GM19193 (cell line): ENCODE results near the gene NPTN.

Source experiments
- POLR2A ChIP-seq: IDR thresholded peaks from 4 replicates; pipeline ENCODE4 v1.6.1; 2011; ENCODE audit not compliant: insufficient read depth, insufficient read length; ENCODE audit errors: extremely low read depth

The NPTN gene

GRCh38 chr15:73596174-73596573 lies 37.0 kb downstream of the NPTN start:
- TF ChIP-seq POLR2A: no peak

DNA sequence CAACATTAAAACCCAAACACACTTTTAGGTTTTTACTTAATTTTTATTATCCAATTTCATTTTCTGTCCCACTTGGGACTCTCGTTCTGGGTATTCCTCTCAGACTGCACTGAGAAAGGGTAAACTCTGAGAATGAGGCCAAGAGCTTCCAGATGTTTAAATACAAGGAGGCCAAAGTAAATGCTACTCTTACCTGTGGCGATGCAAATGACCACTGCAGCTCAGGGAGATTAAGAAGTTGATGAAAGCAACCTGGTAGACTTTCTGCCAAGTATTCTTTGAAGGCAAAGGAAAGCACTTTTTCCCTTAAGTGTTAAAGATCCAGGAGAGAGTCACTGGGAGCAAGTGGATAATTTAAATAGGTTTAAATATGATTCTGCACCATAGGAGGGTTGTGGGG lies 39.1 kb downstream of the NPTN start:
- TF ChIP-seq POLR2A: no peak

DNA sequence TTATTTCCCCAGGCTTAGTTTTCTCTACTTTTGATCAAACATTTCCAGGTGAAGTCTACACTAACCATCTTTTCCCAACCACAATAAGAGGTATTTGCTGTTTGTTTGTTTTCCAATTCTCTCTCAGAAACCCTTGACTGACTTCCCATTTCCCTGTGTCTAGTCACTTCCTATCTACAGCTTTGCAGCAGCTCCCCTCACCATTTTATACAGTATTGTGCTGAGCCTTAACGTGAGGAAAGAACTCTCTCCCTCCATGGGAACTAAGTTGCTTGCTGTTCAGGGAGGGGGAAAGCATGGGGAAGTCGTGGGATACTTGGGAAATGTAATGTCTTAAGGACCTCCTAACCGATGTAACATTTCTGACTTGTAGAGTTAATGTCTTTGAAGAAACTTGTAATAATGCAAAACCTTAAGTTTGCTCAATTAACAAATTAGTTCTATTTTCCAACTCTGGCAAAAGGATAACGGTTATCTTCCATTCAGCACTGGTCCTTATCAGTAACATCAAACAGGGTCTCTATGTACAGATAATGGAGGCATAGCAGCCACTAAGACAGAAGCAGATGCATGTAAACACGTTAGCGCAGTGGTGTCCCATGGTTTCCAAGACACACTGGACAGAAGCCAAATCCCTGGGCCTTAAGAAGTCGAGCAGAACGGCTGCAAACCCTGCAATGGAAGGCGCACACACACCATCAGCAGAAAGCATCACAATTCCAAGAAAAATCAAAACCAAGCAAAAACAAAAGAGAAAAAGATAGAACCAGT lies 39.7 kb downstream of the NPTN start:
- no peak for TF ChIP-seq POLR2A

DNA sequence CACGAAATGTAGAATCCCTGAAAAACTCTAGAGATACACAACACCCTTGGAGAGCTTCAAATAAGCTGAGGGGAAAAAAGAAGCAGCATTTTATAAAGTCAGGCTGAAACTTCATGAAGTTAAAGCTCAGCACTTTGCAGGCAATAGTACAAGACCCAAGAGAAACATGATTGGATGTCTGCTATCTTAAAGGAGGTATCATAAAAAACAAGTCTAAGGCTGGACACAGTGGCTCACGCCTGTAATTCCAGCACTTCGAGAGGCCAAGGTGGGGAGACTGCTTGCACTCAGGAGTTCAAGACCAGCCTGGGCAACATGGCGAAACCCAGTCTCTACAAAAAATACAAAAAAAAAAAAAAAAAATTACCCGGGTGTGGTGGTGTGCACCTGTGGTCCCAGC lies 42.9 kb downstream of the NPTN start:
- TF ChIP-seq POLR2A: no peak

DNA sequence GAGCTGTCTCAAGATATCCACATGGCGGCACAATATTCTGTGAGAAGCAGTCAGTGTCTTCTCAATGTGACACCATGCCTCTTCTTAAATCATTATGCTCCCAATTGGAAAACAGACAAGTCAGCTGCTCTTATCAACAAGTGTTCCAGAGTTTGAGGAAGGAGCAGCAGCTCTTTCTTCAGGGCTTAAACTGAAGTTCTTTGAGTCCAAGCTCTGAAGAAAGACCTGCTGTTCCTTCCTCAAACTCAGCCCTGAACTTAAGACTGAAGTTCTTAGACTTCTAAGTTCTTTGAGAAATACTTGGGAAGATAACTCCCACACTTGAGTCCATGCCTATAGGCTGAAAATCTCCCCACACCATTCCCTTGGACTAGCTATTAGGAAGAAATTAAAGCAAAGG lies 43.4 kb downstream of the NPTN start:
- no peak for TF ChIP-seq POLR2A

DNA sequence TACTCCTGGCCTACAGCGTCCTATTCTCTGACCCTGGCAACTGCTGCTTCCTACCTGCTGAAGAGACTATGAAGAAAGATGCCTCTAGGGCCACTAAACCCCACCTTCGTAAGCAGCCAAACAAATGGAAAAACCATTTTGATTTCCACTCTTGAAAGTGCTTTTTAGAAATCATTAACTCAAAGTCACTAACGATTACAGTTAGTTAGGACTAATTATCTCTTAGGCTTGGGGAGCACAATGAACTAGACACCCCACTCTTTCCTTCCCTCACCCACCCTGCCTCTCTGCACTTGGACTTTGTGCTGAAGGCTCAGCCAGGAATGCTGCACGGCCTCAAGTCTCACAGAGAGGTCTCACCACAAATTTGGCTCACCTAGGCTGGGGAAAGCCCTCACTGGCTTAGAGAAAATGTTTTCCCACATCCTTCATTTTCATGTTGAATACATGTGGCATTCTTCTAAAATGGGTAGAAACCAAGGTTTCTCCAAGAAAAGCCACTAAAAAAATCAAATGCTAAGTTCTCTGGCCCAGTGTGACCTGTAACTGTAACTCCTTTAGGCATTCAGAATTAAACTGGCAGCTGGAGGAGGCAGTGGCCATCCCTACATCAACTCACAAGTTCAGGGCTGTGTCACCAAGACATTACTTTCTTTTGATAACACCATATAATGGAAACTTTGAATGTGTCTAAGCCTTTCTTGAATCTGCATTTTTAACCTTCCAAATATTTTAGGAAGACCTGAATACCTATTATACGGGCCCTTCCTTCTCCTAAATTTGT lies 47.1 kb downstream of the NPTN start:
- no peak for TF ChIP-seq POLR2A

GRCh38 chr15:73584699-73585420 lies 48.3 kb downstream of the NPTN start:
- TF ChIP-seq POLR2A: no peak

GRCh38 chr15:73583544-73583943 lies 49.6 kb downstream of the NPTN start:
- no peak for TF ChIP-seq POLR2A

DNA sequence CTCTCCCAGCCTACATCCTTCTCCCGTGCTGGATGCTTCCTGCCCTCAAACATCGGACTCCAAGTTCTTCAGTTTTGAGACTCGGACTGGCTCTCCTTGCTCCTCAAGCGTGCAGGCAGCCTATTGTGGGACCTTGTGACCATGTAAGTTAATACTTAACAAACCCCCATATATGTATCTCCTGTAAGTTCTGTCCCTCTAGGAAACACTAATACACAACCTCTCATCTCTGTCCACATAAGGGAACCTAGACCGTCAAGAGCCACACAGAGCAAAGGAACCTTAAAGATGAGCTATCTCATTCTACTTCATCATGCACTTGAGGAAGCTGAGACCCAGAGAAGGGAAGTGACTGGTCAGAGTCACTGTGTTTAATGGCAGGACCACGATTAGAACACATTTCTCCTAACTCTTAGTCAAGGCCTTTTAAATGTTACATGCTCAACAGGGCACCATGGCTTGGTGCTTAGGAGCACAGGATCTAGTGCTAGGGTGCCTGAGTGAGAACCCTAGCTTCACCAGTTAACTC lies 50.3 kb downstream of the NPTN start:
- no peak for TF ChIP-seq POLR2A

GRCh38 chr15:73578026-73578425 lies 55.2 kb downstream of the NPTN start:
- TF ChIP-seq POLR2A: no peak

DNA sequence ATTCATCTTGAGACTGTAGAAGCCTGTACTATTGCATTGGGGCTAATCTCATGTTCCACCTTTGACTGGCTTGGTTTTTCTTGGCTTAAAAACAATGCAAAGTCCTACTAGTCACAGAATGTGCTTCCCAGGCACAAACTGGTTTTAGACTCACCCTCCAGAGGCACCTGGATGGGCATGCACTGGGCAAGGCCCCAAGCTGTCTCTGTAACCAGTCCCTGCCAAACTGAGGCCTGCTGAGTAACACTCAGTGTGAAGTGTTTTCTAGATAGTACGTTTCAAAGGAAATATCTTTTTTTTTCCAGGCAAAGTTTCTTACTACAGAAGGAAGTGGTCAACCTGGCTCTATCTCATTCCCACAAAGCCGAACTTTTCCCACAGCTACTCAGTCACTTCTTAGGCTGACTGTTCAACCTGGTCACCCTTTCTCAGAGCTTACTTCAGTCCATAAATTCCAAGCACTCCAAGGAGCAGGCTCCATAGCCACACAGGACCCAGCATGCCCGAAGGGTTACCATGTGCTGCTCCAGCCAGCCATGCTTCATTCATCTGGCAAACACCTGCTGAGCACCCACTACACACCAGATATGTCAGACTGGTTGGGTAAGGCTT lies 57.4 kb downstream of the NPTN start:
- TF ChIP-seq POLR2A: no peak

DNA sequence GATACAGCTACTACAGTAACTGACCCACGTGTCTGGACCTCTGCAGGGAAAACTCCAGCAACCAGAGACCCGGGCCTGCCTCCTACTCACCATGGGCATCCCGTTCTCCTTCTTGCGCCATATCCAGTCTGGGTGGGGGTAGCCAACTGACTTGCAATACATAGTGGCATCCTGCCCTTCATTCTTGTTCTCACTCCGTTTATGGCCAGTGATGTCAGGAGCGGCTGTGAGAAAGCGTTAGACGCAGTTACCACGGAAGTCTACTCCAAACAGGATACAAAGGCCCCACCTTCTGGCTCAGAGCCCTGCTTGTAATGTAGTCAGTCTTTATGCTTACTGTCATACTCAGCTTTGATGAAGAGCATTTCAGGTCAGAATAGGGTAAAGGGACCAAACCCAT lies 59.6 kb downstream of the NPTN start:
- no peak for TF ChIP-seq POLR2A

DNA sequence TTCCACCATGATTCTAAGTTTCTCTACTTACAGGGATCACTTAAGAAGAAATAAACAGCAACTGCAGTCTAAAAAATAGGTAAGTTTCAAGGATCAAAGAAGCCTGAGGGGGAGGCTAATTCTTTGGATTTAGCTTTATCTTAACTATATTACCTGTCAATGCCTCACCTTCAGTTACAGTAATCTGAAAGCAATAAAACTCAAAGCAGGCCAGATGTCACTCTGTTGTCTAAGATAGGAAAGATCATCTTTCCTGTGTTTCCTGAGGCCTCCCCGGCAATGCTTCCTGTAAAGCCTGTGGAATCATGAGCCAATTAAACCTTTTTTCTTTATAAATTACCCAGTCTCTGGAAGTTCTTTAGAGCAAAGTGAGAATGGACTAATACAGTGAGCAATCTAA lies 60.2 kb downstream of the NPTN start:
- no peak for TF ChIP-seq POLR2A

DNA sequence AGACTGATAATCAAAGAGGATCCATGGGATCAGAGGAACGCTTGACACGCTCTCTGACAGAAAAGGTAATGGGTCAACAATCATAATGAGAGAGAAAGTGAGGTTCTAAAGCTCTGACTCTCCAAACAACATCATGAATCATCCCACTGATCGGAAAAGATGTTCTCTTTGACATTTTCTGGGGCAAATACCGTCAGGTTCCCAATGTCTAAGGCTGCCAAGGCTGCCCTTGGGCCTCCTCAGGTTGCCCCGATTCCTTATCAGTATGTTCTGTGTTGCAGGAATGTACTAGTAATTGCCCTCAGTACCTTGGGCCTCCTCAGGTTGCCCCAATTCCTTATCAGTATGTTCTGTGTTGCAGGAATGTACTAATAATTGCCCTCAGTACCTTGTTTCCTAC lies 60.9 kb downstream of the NPTN start:
- TF ChIP-seq POLR2A: no peak

DNA sequence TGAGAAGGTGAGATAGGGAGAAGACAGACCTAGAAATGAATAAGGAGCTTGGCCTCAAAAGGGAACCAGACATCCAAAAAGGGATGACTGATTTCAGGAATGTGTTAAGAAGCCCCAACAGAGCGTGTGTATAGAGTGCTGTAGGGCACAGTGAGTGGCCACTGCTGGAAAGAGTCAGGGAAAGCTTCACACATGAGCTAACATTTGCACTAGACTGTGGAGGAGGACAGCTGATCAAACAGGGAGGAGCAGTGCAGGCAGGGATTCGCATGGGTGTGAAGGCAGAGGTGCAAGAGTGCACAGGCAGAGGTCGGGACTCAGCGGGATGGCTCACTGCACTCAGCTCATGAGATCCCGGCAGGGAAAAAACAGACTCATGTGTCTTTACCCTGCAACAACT lies 61.8 kb downstream of the NPTN start:
- TF ChIP-seq POLR2A: no peak
